GM21737 (cell line): Measurements from ENCODE around the gene SNTN.

ENCODE experiments used
- ATAC-seq: cut with Tn5 transposase; IDR thresholded peaks from one replicate; pipeline ENCODE4 v1.9.1; 2021; ENCODE audit warnings: mild to moderate bottlenecking, moderate library complexity; ENCODE audit not compliant: unreplicated experiment

SNTN gene

GRCh38 chr3:63670544-63670943 is 18.1 kb downstream of the SNTN start:
- no peak for ATAC-seq

GRCh38 chr3:63673111-63673510 is 20.6 kb downstream of the SNTN start:
- ATAC-seq = no peak

GRCh38 chr3:63674586-63674985 is 22.1 kb downstream of the SNTN start:
- ATAC-seq = no peak

- ATAC-seq = no peak
Measured at GRCh38 chr3:63679186-63679585, 26.7 kb downstream of the SNTN start.

GRCh38 chr3:63684081-63684480 is 31.6 kb downstream of the SNTN start:
- ATAC-seq = no peak

- ATAC-seq = no peak
Measured at GRCh38 chr3:63685340-63685739, 32.9 kb downstream of the SNTN start.

GRCh38 chr3:63687278-63688225 is 35.1 kb downstream of the SNTN start:
- no peak for ATAC-seq

GRCh38 chr3:63689285-63689684 is 36.8 kb downstream of the SNTN start:
- ATAC-seq = no peak

- no peak for ATAC-seq
Measured at GRCh38 chr3:63693351-63693750, 40.9 kb downstream of the SNTN start.

GRCh38 chr3:63705092-63705645 is 52.7 kb downstream of the SNTN start:
- no peak for ATAC-seq

GRCh38 chr3:63706321-63707085 is 54.0 kb downstream of the SNTN start:
- ATAC-seq = no peak

- no peak for ATAC-seq
Measured at GRCh38 chr3:63707731-63708130, 55.3 kb downstream of the SNTN start.

- no peak for ATAC-seq
Measured at GRCh38 chr3:63709576-63709975, 57.1 kb downstream of the SNTN start.
